ENCODE measurements around the gene ADPGK. TPM values are rescaled to one million over a fixed set of nuclear protein-coding genes. Genes with fewer than 3 reads are reported as not detected.

ADPGK gene
- total and polyA plus RNA-seq, 2 donors (not counting 1 experiment from before 2014, with no cell fraction given) = 128 to 174 TPM

- peaks cover 88% of the 10 kb centered on the region for H3K79me2 ChIP-seq (ENCODE audit: control insufficient read depth, insufficient read depth, low read length)
- CTCF ChIA-PET = interaction anchor here (1.2 kb wide), 1 partner anchor 8 kb away, joined by 3 read pairs; no protein-coding TSS in a partner anchor
- Mint-ChIP-seq H3K4me1 (peaks cover 30% of the 10 kb centered on the region), H3K4me3 (no peak overlapping the region), H3K9me3 (ENCODE audit: insufficient read depth) (peaks cover 3% of the 10 kb centered on the region), H3K27me3 (no peaks in the 10 kb centered on the region), H3K27ac (peak overlapping the region; percentile 22)
- H3K9ac ChIP-seq (ENCODE audit: low read length) = no peak overlapping the region
- POLR2A ChIA-PET = no interaction called here
- H3K4me1 ChIP-seq (ENCODE audit: control insufficient read depth in 2 of 2, insufficient read depth in 2 of 2, low read length in 2 of 2) = peaks cover 23% of the 10 kb centered on the region in 2 donors
- WGBS (ENCODE audit: insufficient coverage) = 58% methylated on average over 3 of the region's 6 CpGs
- TF ChIP-seq EZH2 (IDR thresholded peaks at IDR 0.05; ENCODE audit: borderline replicate concordance, insufficient read depth, low read depth, low read length, poor library complexity, severe bottlenecking) = no peak
- peak; percentile 24 for TF ChIP-seq CTCF (IDR thresholded peaks at IDR 0.05)
- ATAC-seq (ENCODE audit: low read depth) (no peak), DNase-seq (no peak)
- H3K9me3 ChIP-seq (ENCODE audit: control extremely low read depth in 1 of 3, control insufficient read depth in 2 of 3, insufficient read depth in 1 of 3, low read length in 2 of 3) = peaks cover 7 to 14% (median 9%) of the 10 kb centered on the region in 3 donors
- H3K36me3 ChIP-seq (replicated peaks in 1 of 2; ENCODE audit: control extremely low read depth in 1 of 2, control insufficient read depth in 1 of 2, extremely low read depth in 1 of 2, insufficient read depth in 2 of 2, low read length in 1 of 2) = peaks cover 0 to 83% of the 10 kb centered on the region in 2 experiments
- intact Hi-C loops (cut with micrococcal nuclease) = no loop called here
- no peak overlapping the region for H2AFZ ChIP-seq (ENCODE audit: insufficient read depth, low read depth, low read length, poor library complexity, severe bottlenecking)
- no peak overlapping the region for H3K4me3 ChIP-seq (ENCODE audit: control extremely low read depth in 1 of 5, extremely low read depth in 1 of 5, insufficient read depth in 1 of 5, low read depth in 2 of 5, low read length in 4 of 5)
- peak overlapping the region in 1 of 2 donors; percentile 14 for H3K27ac ChIP-seq (ENCODE audit: low read length in 2 of 2)
- H4K20me1 ChIP-seq (ENCODE audit: control insufficient read depth, insufficient read depth, low read length, poor library complexity, severe bottlenecking) = peaks cover 33% of the 10 kb centered on the region
- no peak overlapping the region for H3K4me2 ChIP-seq (replicated peaks; ENCODE audit: low read depth, low read length, poor library complexity, severe bottlenecking)
- no peaks in the 10 kb centered on the region for H3K27me3 ChIP-seq (replicated peaks in 1 of 4; ENCODE audit: control extremely low read depth in 1 of 4, control insufficient read depth in 3 of 4, insufficient read depth in 4 of 4, low read length in 3 of 4)
Observed at GRCh38 chr15:72770673-72771328, 12.8 kb downstream of the ADPGK start.

GRCh38 chr15:72766780-72767179 is 16.8 kb downstream of the ADPGK start:
- Mint-ChIP-seq H3K9me3 (ENCODE audit: insufficient read depth) (peaks cover 3% of the 10 kb centered on the region), H3K27me3 (no peaks in the 10 kb centered on the region), H3K27ac (no peak overlapping the region), H3K4me3 (no peak overlapping the region), H3K4me1 (peaks cover 4% of the 10 kb centered on the region)
- Histone ChIP-seq H4K20me1 (ENCODE audit: control insufficient read depth, insufficient read depth, low read length, poor library complexity, severe bottlenecking) (peaks cover 29% of the 10 kb centered on the region), H3K79me2 (ENCODE audit: control insufficient read depth, insufficient read depth, low read length) (peaks cover 80% of the 10 kb centered on the region), H2AFZ (ENCODE audit: insufficient read depth, low read depth, low read length, poor library complexity, severe bottlenecking) (no peak overlapping the region), H3K27me3 (replicated peaks in 1 of 4; ENCODE audit: control extremely low read depth in 1 of 4, control insufficient read depth in 3 of 4, insufficient read depth in 4 of 4, low read length in 3 of 4) (no peaks in the 10 kb centered on the region), H3K4me2 (replicated peaks; ENCODE audit: low read depth, low read length, poor library complexity, severe bottlenecking) (no peak overlapping the region), H3K9me3 (ENCODE audit: control extremely low read depth in 1 of 3, control insufficient read depth in 2 of 3, insufficient read depth in 1 of 3, low read length in 2 of 3) (peaks cover 7 to 14% (median 9%) of the 10 kb centered on the region in 3 donors), H3K9ac (ENCODE audit: low read length) (no peak overlapping the region), H3K4me1 (ENCODE audit: control insufficient read depth in 2 of 2, insufficient read depth in 2 of 2, low read length in 2 of 2) (no peaks in the 10 kb centered on the region), H3K36me3 (replicated peaks in 1 of 2; ENCODE audit: control extremely low read depth in 1 of 2, control insufficient read depth in 1 of 2, extremely low read depth in 1 of 2, insufficient read depth in 2 of 2, low read length in 1 of 2) (peaks cover 2 to 87% of the 10 kb centered on the region in 2 experiments), H3K4me3 (ENCODE audit: control extremely low read depth in 1 of 5, extremely low read depth in 1 of 5, insufficient read depth in 1 of 5, low read depth in 2 of 5, low read length in 4 of 5) (no peak overlapping the region), H3K27ac (ENCODE audit: low read length in 2 of 2) (no peak overlapping the region)
- intact Hi-C loops (cut with micrococcal nuclease) = no loop called here
- ATAC-seq (ENCODE audit: low read depth) (no peak), DNase-seq (no peak)
- ChIA-PET POLR2A (no interaction called here), CTCF (no interaction called here)
- TF ChIP-seq EZH2 (IDR thresholded peaks at IDR 0.05; ENCODE audit: borderline replicate concordance, insufficient read depth, low read depth, low read length, poor library complexity, severe bottlenecking) (no peak), CTCF (IDR thresholded peaks at IDR 0.05) (no peak)
- WGBS (ENCODE audit: insufficient coverage) = no CpG with 5 or more reads among the region's 2 CpGs
